Measurements from ENCODE around the gene ZP3. TPM values are rescaled to one million over a fixed set of nuclear protein-coding genes. Genes with fewer than 3 reads are reported as not detected.
"Not testable (repeated sequence)": the region's sequence is repeated elsewhere in the genome, so short reads cannot be mapped to it uniquely, and the experiment has no call there.

Gene ZP3
- total and polyA plus RNA-seq, 2 of the 13 experiments (the other 11 are each of a cell fraction or from before 2014, with no cell fraction given), result not detected

DNA sequence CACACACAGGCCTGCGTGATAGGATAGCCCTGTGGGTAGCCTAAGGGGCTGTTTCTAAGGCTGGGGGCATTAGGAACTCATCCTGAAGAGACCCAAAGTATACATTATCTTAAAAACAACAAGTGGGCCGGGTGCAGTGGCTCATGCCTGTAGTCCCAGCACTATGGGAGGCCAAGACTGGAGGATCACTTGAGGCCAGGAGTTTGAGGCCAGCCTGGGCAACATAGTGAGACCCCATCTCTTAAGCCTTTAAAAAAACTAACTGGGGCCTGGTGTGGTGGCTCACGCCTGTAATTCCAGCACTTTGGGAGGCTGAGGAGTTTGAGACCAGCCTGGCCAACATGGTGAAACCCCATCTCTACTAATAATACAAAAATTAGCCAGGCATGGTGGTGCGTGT lies 808 bp downstream of the ZP3 start:
- BruUV-seq (replicated peaks); POLR2A ChIA-PET; H4K20me1 ChIP-seq (ENCODE audit: insufficient read depth, low read length); DNase-seq (ENCODE audit: low spot score); FAIRE-seq; H3K9me3 ChIP-seq (ENCODE audit: low read length); H3K4me3 ChIP-seq (replicated peaks in 1 of 3; ENCODE audit: insufficient read depth in 1 of 3, low read depth in 2 of 3, low read length in 3 of 3); H3K9ac ChIP-seq (ENCODE audit: insufficient read depth, low read depth, low read length); intact Hi-C loops (cut with micrococcal nuclease; ENCODE audit: unreplicated experiment); in situ Hi-C loops (cut with HindIII; ENCODE audit: extremely low pct_ligation_motif_present, low pct_unique_long_range_greater_than_20kb); CTCF ChIA-PET (ENCODE audit: low intra/inter-chr PET ratio, low total read pairs); H3K27ac ChIP-seq (ENCODE audit: extremely low read length, insufficient read depth, low read length); H2AFZ ChIP-seq (ENCODE audit: low read length); ATAC-seq; H3K36me3 ChIP-seq (replicated peaks in 1 of 2; ENCODE audit: control insufficient read depth in 1 of 2, insufficient read depth in 2 of 2, low read length in 2 of 2); H3K4me2 ChIP-seq (ENCODE audit: low read depth, low read length); H3K79me2 ChIP-seq (ENCODE audit: insufficient read depth, low read length): not testable (repeated sequence)
- peaks cover 5 to 24% of the 10 kb centered on the region in 2 experiments; a peak in 3 of 5 replicates for H3K27me3 ChIP-seq (ENCODE audit: control insufficient read depth in 1 of 2, insufficient read depth in 2 of 2, low read length in 2 of 2)
- TF ChIP-seq ZNF770 (CRISPR knock-in tag; IDR thresholded peaks at IDR 0.05), result peak; percentile 52; the same call in 1 of the 2 replicates
- 53% methylated on average over 3 of the region's 4 CpGs for WGBS (ENCODE audit: low lambda C conversion rate)
- H3K4me1 ChIP-seq (ENCODE audit: insufficient read depth, low read length), result peaks cover 24% of the 10 kb centered on the region; the same call in 1 of the 2 replicates

DNA sequence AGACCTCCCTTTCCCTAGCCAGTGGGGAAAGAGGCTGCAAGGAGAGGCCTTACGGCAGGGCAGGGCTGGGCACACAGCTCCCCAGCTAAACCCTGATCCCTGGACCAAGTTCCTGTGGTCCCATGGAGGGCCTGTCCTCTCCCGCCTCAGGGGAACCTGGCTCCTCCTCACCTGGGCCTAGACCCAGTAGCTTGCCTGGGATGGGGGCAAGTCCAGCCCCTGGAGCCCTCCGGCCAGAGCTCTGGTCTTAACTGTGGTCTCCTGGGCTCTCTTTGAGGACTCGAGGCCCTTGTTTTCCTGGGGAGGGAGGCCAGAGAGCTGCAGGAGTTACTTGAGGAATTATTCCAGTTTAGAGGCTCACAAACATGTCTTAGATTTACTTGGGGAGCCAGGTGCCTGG lies 1.5 kb downstream of the ZP3 start:
- POLR2A ChIA-PET, result no interaction called here
- Histone ChIP-seq H3K4me2 (ENCODE audit: low read depth, low read length) (no peak overlapping the region), H3K4me1 (ENCODE audit: insufficient read depth, low read length) (peaks cover 24% of the 10 kb centered on the region; the same call in 1 of the 2 replicates), H3K9me3 (ENCODE audit: low read length) (no peaks in the 10 kb centered on the region), H3K27me3 (ENCODE audit: control insufficient read depth in 1 of 2, insufficient read depth in 2 of 2, low read length in 2 of 2) (peaks cover 5 to 24% of the 10 kb centered on the region in 2 experiments; a peak in 3 of 5 replicates), H3K79me2 (ENCODE audit: insufficient read depth, low read length) (no peaks in the 10 kb centered on the region), H3K27ac (ENCODE audit: extremely low read length, insufficient read depth, low read length) (no peak overlapping the region), H3K36me3 (replicated peaks in 1 of 2; ENCODE audit: control insufficient read depth in 1 of 2, insufficient read depth in 2 of 2, low read length in 2 of 2) (no peaks in the 10 kb centered on the region), H2AFZ (ENCODE audit: low read length) (no peak overlapping the region), H3K9ac (ENCODE audit: insufficient read depth, low read depth, low read length) (no peak overlapping the region), H3K4me3 (replicated peaks in 1 of 3; ENCODE audit: insufficient read depth in 1 of 3, low read depth in 2 of 3, low read length in 3 of 3) (no peak overlapping the region), H4K20me1 (ENCODE audit: insufficient read depth, low read length) (no peaks in the 10 kb centered on the region)
- TF ChIP-seq ZBTB14 (CRISPR knock-in tag; IDR thresholded peaks at IDR 0.05) (no peak), ZNF180 (CRISPR knock-in tag; IDR thresholded peaks at IDR 0.05; ENCODE audit: borderline replicate concordance, low read depth) (no peak), TP53 (CRISPR knock-in tag; conservative IDR thresholded peaks at IDR 0.05) (no peak), KDM2A (CRISPR knock-in tag; IDR thresholded peaks at IDR 0.05; ENCODE audit: borderline replicate concordance, low read depth) (no peak), ATRX (CRISPR knock-in tag; IDR thresholded peaks at IDR 0.05; ENCODE audit: borderline replicate concordance) (no peak), STAG1 (CRISPR knock-in tag; IDR thresholded peaks at IDR 0.05) (no peak), PCBP2 (optimal IDR thresholded peaks at IDR 0.05; ENCODE audit: low read depth, low read length, poor library complexity, severe bottlenecking) (no peak)
- CTCF ChIA-PET (ENCODE audit: low intra/inter-chr PET ratio, low total read pairs), result no interaction called here
- WGBS (ENCODE audit: low lambda C conversion rate), result no CpG with 5 or more reads among the region's 4 CpGs
- intact Hi-C loops (cut with micrococcal nuclease; ENCODE audit: unreplicated experiment) (no loop called here), in situ Hi-C loops (cut with HindIII; ENCODE audit: extremely low pct_ligation_motif_present, low pct_unique_long_range_greater_than_20kb) (no loop called here)
- ATAC-seq (peak; percentile 40), FAIRE-seq (no peak), DNase-seq (ENCODE audit: low spot score) (no peak)
- BruUV-seq (replicated peaks), result no TSS peak
